Epithelial cell of proximal tubule (primary cell): ENCODE data around the gene KLK3. TPM values are rescaled to one million over a fixed set of nuclear protein-coding genes. Genes with fewer than 3 reads are reported as not detected.

Source experiments
- DNase-seq: peaks from one replicate; pipeline ENCODE4 v3.0.0-alpha.2; 2011; ENCODE audit warnings: low read depth
- H3K4me3 ChIP-seq: 2 replicates; pipeline ENCODE4 v1.5.1; 2011; ENCODE audit warnings: low read depth, mild to moderate bottlenecking, low read length
- total RNA-seq: library from RNA; depleted of rRNA; stranded (reverse); fragments of >200 nt; gene quantifications from 2 replicates; pipeline ENCODE4 v1.2.3, GENCODE V29; 2015
- TF ChIP-seq, protein P1 (sequence below): conservative IDR thresholded peaks from 2 replicates; pipeline ENCODE4 v1.5.1; 2012; ENCODE audit warnings: low read depth, mild to moderate bottlenecking, low read length

The KLK3 gene
- total RNA-seq, 1 donor from 2014 or later = not detected

DNA sequence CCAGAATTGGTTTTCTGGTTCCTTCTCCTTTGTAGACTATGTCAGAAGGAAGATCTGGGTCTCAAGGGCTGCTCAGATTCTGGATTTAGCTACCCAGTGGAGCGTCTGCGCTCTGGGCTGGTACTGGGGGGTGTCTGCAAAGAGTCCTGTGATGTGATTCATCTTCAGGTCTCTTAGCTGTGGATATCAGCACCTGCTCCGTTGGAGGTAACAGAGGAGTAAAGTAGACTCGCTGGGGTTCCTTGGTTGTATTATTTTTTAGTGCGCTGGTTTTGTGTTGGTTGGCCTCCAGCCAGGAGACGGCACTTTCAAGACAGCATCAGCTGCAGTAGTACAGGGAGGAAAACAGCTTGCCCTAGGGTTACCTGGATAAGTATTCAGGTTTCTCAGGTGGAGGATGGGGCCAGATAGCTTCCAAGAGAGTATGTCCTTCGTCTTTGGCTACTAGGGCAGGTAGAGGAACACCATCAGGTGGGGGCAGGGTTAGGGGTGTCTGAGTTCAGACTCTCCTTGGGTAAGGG is 11.0 kb upstream of the KLK3 start:
- H3K4me3 ChIP-seq = no peak overlapping the region
- TF ChIP-seq, protein P1, sequence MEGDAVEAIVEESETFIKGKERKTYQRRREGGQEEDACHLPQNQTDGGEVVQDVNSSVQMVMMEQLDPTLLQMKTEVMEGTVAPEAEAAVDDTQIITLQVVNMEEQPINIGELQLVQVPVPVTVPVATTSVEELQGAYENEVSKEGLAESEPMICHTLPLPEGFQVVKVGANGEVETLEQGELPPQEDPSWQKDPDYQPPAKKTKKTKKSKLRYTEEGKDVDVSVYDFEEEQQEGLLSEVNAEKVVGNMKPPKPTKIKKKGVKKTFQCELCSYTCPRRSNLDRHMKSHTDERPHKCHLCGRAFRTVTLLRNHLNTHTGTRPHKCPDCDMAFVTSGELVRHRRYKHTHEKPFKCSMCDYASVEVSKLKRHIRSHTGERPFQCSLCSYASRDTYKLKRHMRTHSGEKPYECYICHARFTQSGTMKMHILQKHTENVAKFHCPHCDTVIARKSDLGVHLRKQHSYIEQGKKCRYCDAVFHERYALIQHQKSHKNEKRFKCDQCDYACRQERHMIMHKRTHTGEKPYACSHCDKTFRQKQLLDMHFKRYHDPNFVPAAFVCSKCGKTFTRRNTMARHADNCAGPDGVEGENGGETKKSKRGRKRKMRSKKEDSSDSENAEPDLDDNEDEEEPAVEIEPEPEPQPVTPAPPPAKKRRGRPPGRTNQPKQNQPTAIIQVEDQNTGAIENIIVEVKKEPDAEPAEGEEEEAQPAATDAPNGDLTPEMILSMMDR = no peak
- no peak for DNase-seq

DNA sequence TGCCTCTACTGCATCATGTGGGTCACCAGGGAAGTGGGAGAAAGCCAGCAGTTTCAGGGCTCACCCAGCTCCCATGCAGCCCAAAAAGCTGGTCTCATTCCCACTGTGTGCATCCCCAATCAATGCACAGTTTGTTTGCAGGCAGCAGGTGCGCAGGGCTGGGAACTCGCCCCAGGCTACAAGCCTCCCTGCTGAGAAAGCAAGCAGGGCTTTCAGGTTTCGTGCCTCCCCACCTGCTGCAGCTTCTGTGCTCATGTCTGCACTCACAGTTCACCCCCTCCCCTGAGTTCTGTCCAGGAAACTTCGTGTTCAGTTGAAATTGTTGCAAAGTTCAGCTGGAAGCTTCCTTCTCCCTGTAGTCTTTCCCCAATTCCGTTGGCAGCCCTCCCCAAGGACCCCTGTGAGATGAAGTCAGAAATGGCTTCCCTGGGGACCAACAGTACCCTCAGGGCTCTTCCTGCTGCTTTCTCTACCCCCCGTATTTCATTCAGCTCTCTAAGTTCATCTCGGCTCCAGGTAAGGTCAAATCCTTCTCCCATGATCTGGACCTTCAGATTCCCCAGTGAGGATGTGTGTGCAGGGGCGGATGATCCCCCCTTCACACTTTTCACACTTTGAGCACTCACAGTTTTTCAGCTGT is 10.3 kb upstream of the KLK3 start:
- TF ChIP-seq, protein P1 = no peak
- H3K4me3 ChIP-seq = no peak overlapping the region
- no peak for DNase-seq

DNA sequence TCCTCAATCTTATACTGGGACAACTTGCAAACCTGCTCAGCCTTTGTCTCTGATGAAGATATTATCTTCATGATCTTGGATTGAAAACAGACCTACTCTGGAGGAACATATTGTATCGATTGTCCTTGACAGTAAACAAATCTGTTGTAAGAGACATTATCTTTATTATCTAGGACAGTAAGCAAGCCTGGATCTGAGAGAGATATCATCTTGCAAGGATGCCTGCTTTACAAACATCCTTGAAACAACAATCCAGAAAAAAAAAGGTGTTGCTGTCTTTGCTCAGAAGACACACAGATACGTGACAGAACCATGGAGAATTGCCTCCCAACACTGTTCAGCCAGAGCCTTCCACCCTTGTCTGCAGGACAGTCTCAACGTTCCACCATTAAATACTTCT is 4.0 kb upstream of the KLK3 start:
- no peak overlapping the region for H3K4me3 ChIP-seq
- TF ChIP-seq, protein P1 = no peak
- DNase-seq = no peak

DNA sequence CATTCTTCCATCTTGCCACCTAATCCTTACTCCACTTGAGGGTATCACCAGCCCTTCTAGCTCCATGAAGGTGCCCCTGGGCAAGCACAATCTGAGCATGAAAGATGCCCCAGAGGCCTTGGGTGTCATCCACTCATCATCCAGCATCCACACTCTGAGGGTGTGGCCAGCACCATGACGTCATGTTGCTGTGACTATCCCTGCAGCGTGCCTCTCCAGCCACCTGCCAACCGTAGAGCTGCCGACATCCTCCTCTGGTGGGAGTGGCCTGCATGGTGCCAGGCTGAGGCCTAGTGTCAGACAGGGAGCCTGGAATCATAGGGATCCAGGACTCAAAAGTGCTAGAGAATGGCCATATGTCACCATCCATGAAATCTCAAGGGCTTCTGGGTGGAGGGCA is 3.1 kb upstream of the KLK3 start:
- H3K4me3 ChIP-seq = no peak overlapping the region
- TF ChIP-seq, protein P1 = no peak
- DNase-seq = no peak

DNA sequence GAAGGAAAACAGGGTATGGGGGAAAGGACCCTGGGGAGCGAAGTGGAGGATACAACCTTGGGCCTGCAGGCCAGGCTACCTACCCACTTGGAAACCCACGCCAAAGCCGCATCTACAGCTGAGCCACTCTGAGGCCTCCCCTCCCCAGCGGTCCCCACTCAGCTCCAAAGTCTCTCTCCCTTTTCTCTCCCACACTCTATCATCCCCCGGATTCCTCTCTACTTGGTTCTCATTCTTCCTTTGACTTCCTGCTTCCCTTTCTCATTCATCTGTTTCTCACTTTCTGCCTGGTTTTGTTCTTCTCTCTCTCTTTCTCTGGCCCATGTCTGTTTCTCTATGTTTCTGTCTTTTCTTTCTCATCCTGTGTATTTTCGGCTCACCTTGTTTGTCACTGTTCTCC is 2.7 kb downstream of the KLK3 start:
- DNase-seq = no peak
- no peak overlapping the region for H3K4me3 ChIP-seq
- TF ChIP-seq, protein P1 = no peak

DNA sequence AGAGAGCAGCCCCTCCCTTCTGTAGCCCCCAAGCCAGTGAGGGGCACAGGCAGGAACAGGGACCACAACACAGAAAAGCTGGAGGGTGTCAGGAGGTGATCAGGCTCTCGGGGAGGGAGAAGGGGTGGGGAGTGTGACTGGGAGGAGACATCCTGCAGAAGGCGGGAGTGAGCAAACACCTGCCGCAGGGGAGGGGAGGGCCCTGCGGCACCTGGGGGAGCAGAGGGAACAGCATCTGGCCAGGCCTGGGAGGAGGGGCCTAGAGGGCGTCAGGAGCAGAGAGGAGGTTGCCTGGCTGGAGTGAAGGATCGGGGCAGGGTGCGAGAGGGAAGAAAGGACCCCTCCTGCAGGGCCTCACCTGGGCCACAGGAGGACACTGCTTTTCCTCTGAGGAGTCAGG is 4.2 kb downstream of the KLK3 start:
- no peak for DNase-seq
- H3K4me3 ChIP-seq = no peak overlapping the region
- TF ChIP-seq, protein P1 = no peak

DNA sequence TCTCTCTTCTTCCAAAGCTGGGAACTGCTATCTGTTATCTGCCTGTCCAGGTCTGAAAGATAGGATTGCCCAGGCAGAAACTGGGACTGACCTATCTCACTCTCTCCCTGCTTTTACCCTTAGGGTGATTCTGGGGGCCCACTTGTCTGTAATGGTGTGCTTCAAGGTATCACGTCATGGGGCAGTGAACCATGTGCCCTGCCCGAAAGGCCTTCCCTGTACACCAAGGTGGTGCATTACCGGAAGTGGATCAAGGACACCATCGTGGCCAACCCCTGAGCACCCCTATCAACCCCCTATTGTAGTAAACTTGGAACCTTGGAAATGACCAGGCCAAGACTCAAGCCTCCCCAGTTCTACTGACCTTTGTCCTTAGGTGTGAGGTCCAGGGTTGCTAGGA is 5.1 kb downstream of the KLK3 start:
- DNase-seq = no peak
- TF ChIP-seq, protein P1 = no peak
- no peak overlapping the region for H3K4me3 ChIP-seq
